K562 (cell line): ENCODE measurements around the gene GNG3. TPM values are rescaled to one million over a fixed set of nuclear protein-coding genes. Genes with fewer than 3 reads are reported as not detected.

Source experiments
- BCLAF1 ChIP-seq, 2 experiments: fragments of 450-650 bp in 1 of 2; IDR thresholded peaks; 2 replicates each; pipeline ENCODE4 v1.6.1; 2011 to 2017; ENCODE audit warnings: low read depth in 2 of 2, antibody characterized with exemption in 1 of 2, borderline replicate concordance in 1 of 2, low read length in 1 of 2, mild to moderate bottlenecking in 1 of 2, mixed read lengths in 1 of 2; ENCODE audit not compliant: control insufficient read depth in 1 of 2
- E4F1 ChIP-seq: fragments of 250-450 bp; sonication (Bioruptor Pico); IDR thresholded peaks from 2 replicates; pipeline ENCODE4 v1.5.0; 2021; ENCODE audit warnings: mild to moderate bottlenecking, borderline replicate concordance
- GTF2B ChIP-seq: IDR thresholded peaks from 2 replicates; pipeline ENCODE4 v1.6.1; 2011; ENCODE audit not compliant: insufficient read length; ENCODE audit errors: extremely low read depth
- HCFC1 ChIP-seq: IDR thresholded peaks from 2 replicates; pipeline ENCODE4 v1.6.1; 2012; ENCODE audit warnings: low read depth, low read length, improper control_type of control experiment
- HMGXB4 ChIP-seq: sonication (generic); formaldehyde crosslinking; IDR thresholded peaks from 2 replicates; pipeline ENCODE4 v1.8.1; 2023; ENCODE audit warnings: mild to moderate bottlenecking, missing genetic modification reagents
- MIER1 ChIP-seq: fragments of 450-650 bp; IDR thresholded peaks from 2 replicates; pipeline ENCODE4 v1.6.1; 2016; ENCODE audit warnings: antibody characterized with exemption, mild to moderate bottlenecking, low read depth
- MXI1 ChIP-seq: IDR thresholded peaks from 2 replicates; pipeline ENCODE4 v1.6.1; 2011; ENCODE audit warnings: low read depth, mild to moderate bottlenecking, improper control_type of control experiment, low read length
- NCOA2 ChIP-seq, 2 experiments: fragments of 450-650 bp; IDR thresholded peaks; 2 replicates each; pipeline ENCODE4 v1.6.1; 2018; ENCODE audit warnings: mild to moderate bottlenecking in 2 of 2, moderate library complexity in 1 of 2; ENCODE audit not compliant: partially characterized antibody in 2 of 2
- NELFE ChIP-seq: IDR thresholded peaks from 2 replicates; pipeline ENCODE4 v1.6.1; 2011; ENCODE audit warnings: mild to moderate bottlenecking; ENCODE audit not compliant: insufficient read depth, insufficient read length
- RBM25 ChIP-seq: fragments of 200-400 bp; formaldehyde crosslinking; IDR thresholded peaks from 2 replicates; pipeline ENCODE4 v1.6.1; 2018; ENCODE audit warnings: low read length, low read depth, moderate library complexity; ENCODE audit not compliant: severe bottlenecking
- RFX1 ChIP-seq: fragments of 450-650 bp; IDR thresholded peaks from 2 replicates; pipeline ENCODE4 v1.6.1; 2016; ENCODE audit warnings: mild to moderate bottlenecking, moderate library complexity
- SMAD3 ChIP-seq: fragments of 450-650 bp; formaldehyde crosslinking; conservative IDR thresholded peaks from 2 replicates; pipeline ENCODE4 v1.4.0; 2020; ENCODE audit warnings: mild to moderate bottlenecking
- TRIM28 ChIP-seq: fragments of 450-650 bp; IDR thresholded peaks from 2 replicates; pipeline ENCODE4 v1.6.1; 2017
- TSHZ1 ChIP-seq: fragments of 250-450 bp; sonication (Bioruptor Pico); IDR thresholded peaks from 2 replicates; pipeline ENCODE4 v1.4.0; 2020; ENCODE audit warnings: mild to moderate bottlenecking, moderate library complexity
- ZNF239 ChIP-seq: fragments of 250-450 bp; sonication (Bioruptor Pico); IDR thresholded peaks from 2 replicates; pipeline ENCODE4 v1.4.0; 2020; ENCODE audit warnings: mild to moderate bottlenecking
- polyA plus RNA-seq, 8 experiments: library from polyadenylated mRNA; depleted of rRNA in 4 of 8; stranded (reverse) in 5 of 8; unstranded in 3 of 8; fragments of >200 nt; fragmentation: Nextera tagmentation in 2 of 8; fragmentation: Illumina TruSeq in 1 of 8; extraction: Ambion mirVana in 2 of 8; extraction: Trizol in 1 of 8; gene quantifications; 2 replicates each; pipeline versions ENCODE4 v1.2.1 to v1.2.3, GENCODE V29; 2011 to 2014; ENCODE audit warnings: inconsistent platforms in 1 of 8, missing spikeins in 1 of 8
- total RNA-seq, 7 experiments: library from RNA; depleted of rRNA in 6 of 7; stranded (reverse); fragments of >200 nt in 6 of 7; fragmentation: Illumina TruSeq in 2 of 7; extraction: Trizol in 2 of 7; gene quantifications; 2 replicates each; pipeline versions ENCODE4 v1.2.1 to v1.2.3, GENCODE V29; 2011 to 2021; ENCODE audit warnings: low replicate concordance in 1 of 7

GNG3 gene
- total and polyA plus RNA-seq, 9 of the 15 experiments (the other 6 are each of a cell fraction or from before 2014, with no cell fraction given): 0.07 TPM; not detected in 8

GRCh38 chr11:62671608-62672389 is 35.7 kb upstream of the GNG3 start, which contains the start of the genes LBHD1 and UQCC3 (continued):
- TF ChIP-seq BCLAF1 (IDR thresholded peaks at IDR 0.05; ENCODE audit: borderline replicate concordance in 1 of 2, control insufficient read depth in 1 of 2, low read depth in 2 of 2, low read length in 1 of 2) (no peak), NCOA2 (IDR thresholded peaks at IDR 0.05; ENCODE audit: partially characterized antibody in 2 of 2) (no peak), TRIM28 (0 out of 2 replicates have a peak, but pooled peaks have one; percentile 16), HCFC1 (peak; percentile 68), RBM25 (no peak), MXI1 (0 out of 2 replicates have a peak, but pooled peaks have one; percentile 21), GTF2B (no peak), TSHZ1 (CRISPR knock-in tag) (no peak), E4F1 (CRISPR knock-in tag) (no peak), NELFE (no peak), ZNF239 (CRISPR knock-in tag) (no peak), MIER1 (no peak), RFX1 (no peak), SMAD3 (CRISPR knock-in tag) (no peak), HMGXB4 (CRISPR knock-in tag) (peak; percentile 57; the same call in 1 of the 2 replicates)
